SU-DHL-6 (cell line): ENCODE measurements around the gene LRP2.

Experiments
- CTCF ChIP-seq: fragments of 200-600 bp; sonication (generic); IDR thresholded peaks from one replicate; pipeline ENCODE4 v1.5.1; 2017; ENCODE audit warnings: antibody characterized with exemption, mild to moderate bottlenecking, low read length, moderate library complexity; ENCODE audit not compliant: insufficient read depth, poor library complexity, severe bottlenecking
- EZH2phosphoT487 ChIP-seq: fragments of 200-600 bp; sonication (generic), shearing (Covaris generic); conservative IDR thresholded peaks from 2 replicates; pipeline ENCODE4 v1.6.1; 2018; ENCODE audit warnings: mild to moderate bottlenecking, antibody characterized with exemption, low read length, moderate library complexity, mixed read lengths

GRCh38 chr2:169208026-169208425, 154.3 kb downstream of the LRP2 start:
- TF ChIP-seq CTCF (no peak), EZH2phosphoT487 (no peak)
